Lower leg skin (tissue), 3 donors: ENCODE results near the gene PHACTR2.

Experiments
- POLR2A ChIP-seq, 2 donors: fragments of 450-650 bp; IDR thresholded peaks; one replicate each; pipeline ENCODE4 v1.6.1; 2016 to 2017; ENCODE audit warnings: antibody characterized with exemption in 2 of 2, mild to moderate bottlenecking in 1 of 2, moderate library complexity in 1 of 2
- TF ChIP-seq, protein P1 (sequence below), 3 donors: fragments of 450-650 bp; IDR thresholded peaks; one replicate each; pipeline ENCODE4 v1.5.1; 2016; ENCODE audit warnings: antibody characterized with exemption in 3 of 3, mild to moderate bottlenecking in 3 of 3, moderate library complexity in 2 of 3

DNA sequence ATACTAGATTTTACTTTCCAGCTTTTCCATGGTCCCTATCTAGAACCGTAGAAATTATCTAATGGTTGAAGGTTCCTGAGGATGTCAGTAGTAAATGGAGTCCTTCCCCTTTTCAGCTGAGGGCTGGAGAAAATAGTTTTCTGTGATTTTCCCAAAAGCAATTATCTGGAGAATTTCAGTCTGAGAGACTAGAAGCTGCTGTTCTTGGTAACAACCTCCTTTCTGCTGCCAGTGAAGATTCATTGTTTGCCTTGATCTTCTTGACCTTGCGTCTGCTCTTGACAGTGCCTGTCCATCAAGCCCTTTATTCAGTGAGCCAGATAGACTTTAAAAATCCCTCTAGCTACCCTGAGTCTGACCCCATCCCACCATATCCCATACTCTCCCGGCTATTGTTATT is 73.1 kb downstream of the PHACTR2 start:
- TF ChIP-seq, protein P1, sequence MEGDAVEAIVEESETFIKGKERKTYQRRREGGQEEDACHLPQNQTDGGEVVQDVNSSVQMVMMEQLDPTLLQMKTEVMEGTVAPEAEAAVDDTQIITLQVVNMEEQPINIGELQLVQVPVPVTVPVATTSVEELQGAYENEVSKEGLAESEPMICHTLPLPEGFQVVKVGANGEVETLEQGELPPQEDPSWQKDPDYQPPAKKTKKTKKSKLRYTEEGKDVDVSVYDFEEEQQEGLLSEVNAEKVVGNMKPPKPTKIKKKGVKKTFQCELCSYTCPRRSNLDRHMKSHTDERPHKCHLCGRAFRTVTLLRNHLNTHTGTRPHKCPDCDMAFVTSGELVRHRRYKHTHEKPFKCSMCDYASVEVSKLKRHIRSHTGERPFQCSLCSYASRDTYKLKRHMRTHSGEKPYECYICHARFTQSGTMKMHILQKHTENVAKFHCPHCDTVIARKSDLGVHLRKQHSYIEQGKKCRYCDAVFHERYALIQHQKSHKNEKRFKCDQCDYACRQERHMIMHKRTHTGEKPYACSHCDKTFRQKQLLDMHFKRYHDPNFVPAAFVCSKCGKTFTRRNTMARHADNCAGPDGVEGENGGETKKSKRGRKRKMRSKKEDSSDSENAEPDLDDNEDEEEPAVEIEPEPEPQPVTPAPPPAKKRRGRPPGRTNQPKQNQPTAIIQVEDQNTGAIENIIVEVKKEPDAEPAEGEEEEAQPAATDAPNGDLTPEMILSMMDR (IDR thresholded peaks at IDR 0.05) = no peak
- TF ChIP-seq POLR2A (IDR thresholded peaks at IDR 0.05) = no peak
